H1 (cell line): ENCODE data around the gene PLA2G15. TPM values are rescaled to one million over a fixed set of nuclear protein-coding genes. Genes with fewer than 3 reads are reported as not detected.

Source experiments
- CTBP2 ChIP-seq: IDR thresholded peaks from 2 replicates; pipeline ENCODE4 v1.7.0; 2011; ENCODE audit warnings: borderline replicate concordance, mild to moderate bottlenecking, moderate library complexity, mixed read lengths, low read length; ENCODE audit not compliant: insufficient read depth, insufficient read length
- FOSL1 ChIP-seq: IDR thresholded peaks from 2 replicates; pipeline ENCODE4 v1.6.1; 2011; ENCODE audit warnings: mild to moderate bottlenecking, low read depth, low read length, moderate library complexity; ENCODE audit not compliant: insufficient read depth
- NRF1 ChIP-seq: IDR thresholded peaks from 2 replicates; pipeline ENCODE4 v1.6.1; 2011; ENCODE audit warnings: mild to moderate bottlenecking, low read depth, low read length, improper control_type of control experiment
- RBBP5 ChIP-seq: IDR thresholded peaks from 2 replicates; pipeline ENCODE4 v1.7.1; 2012; ENCODE audit warnings: low read depth, mild to moderate bottlenecking, inconsistent platforms, low read length, moderate library complexity, borderline replicate concordance
- SP4 ChIP-seq: IDR thresholded peaks from 2 replicates; pipeline ENCODE4 v1.6.1; 2012; ENCODE audit warnings: low read length, inconsistent platforms
- polyA plus RNA-seq, 7 experiments: library from polyadenylated mRNA; depleted of rRNA in 3 of 7; stranded (reverse) in 5 of 7; unstranded in 2 of 7; fragments of >200 nt in 5 of 7; fragments of 200-250 nt in 2 of 7; gene quantifications; 1 replicate in 5 of 7; 2 replicates in 1 of 7; 4 replicates in 1 of 7; pipeline versions ENCODE4 v1.2.1 to v1.2.3, GENCODE V29; 2011 to 2013; ENCODE audit warnings: missing spikeins in 2 of 7, mixed read lengths in 2 of 7
- total RNA-seq: library from RNA; stranded (reverse); fragmentation: NEBNext Ultra II Directional; extraction: Animal tissue kit (Norgen Biotek cat#: 25700); gene quantifications from 2 replicates; pipeline ENCODE4 v1.2.1, GENCODE V29; 2021
- TF ChIP-seq, protein P1 (sequence below): IDR thresholded peaks from 2 replicates; pipeline ENCODE4 v1.6.1; 2012; ENCODE audit warnings: inconsistent platforms

Gene PLA2G15
- total and polyA plus RNA-seq, 2 of the 8 experiments (the other 6 are each of a cell fraction or from before 2014, with no cell fraction given), result 11.2 to 12.0 TPM

DNA sequence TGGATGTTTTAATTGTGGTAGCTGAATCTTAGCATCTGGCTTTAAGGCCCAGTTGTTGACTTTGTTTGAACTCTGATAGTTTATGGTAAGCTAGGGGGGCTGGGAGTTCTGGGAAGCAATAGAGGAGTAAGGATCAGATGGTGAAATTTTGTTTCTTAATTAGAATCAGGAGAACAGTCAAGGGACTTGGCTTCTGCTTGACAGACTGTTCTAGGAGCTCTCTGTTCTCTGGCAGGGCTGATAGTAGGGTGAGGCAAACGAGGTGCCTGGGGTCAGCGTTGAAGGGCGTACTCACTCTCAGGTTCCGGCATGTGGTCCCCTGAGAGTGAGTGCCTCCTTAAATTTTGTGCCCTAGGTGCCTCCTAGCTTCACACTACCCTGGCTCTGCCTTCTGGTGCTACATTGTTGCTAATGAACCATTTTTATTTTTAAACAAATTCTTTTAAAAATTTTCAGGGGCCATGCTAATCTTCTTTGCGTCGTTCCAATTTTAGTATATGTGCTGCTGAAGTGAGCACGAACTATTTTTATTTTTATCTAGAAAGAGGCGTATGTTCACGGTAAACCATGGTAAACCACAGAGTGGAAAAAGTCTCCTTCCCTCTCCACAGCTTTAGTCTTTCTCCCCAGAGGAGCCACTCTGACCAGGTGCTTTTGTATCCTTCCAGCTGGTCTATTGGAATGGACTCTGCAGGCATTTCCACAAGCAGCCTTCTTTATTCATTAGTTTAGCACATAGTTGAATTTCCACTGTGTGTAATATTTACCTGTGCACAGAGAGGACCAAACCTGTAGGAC, 38.8 kb downstream of the PLA2G15 start (continued):
- TF ChIP-seq, protein P1, sequence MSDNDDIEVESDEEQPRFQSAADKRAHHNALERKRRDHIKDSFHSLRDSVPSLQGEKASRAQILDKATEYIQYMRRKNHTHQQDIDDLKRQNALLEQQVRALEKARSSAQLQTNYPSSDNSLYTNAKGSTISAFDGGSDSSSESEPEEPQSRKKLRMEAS, result no peak
- TF ChIP-seq RBBP5 (no peak), FOSL1 (no peak), SP4 (no peak), CTBP2 (no peak), NRF1 (no peak)
- TF ChIP-seq, all 59 proteins: peak for 0
